ENCODE measurements around the gene OR2Y1.
"Not testable (repeated sequence)": the region's sequence is repeated elsewhere in the genome, so short reads cannot be mapped to it uniquely, and the experiment has no call there.

The OR2Y1 gene

GRCh38 chr5:180739271-180739670 lies 587 bp downstream of the OR2Y1 start:
- no peak for DNase-seq

DNA sequence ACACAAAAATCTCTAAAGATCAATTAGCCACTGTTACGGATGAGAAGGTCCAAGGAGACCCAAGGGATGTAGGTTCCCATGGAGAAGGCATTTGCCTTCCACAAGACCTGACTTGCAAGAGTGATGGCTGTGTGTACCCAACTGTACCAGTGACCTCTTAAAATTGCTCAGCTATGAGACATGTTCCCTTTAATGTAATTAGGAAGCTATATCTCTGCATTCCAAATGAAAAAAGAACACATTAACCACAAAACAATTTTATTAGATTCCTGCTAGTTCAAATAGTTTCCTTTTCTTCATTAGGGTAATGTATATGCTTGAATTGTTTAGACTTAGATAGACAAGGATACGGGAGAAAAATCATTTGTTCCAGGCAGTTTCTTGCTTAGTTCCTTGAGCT lies 3.3 kb downstream of the OR2Y1 start:
- DNase-seq: no peak

DNA sequence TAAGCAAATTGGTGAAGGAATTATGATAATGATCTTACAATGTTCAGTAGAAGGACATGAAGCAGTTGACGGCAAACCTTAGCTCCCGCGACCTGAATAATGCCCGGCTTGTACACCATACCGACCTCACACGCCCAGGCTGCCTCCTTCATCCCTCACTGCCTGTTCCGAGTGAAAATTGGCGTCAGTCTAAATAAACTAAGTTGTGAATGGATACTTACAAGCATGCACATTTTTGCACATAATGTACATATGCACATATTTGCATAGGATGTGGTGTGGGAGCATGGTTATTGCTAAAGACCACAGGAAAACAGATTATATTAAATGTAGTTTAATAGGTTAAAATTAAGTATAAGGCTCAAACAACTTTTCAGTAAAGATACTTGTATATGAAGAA lies 14.9 kb downstream of the OR2Y1 start:
- DNase-seq: no peak

DNA sequence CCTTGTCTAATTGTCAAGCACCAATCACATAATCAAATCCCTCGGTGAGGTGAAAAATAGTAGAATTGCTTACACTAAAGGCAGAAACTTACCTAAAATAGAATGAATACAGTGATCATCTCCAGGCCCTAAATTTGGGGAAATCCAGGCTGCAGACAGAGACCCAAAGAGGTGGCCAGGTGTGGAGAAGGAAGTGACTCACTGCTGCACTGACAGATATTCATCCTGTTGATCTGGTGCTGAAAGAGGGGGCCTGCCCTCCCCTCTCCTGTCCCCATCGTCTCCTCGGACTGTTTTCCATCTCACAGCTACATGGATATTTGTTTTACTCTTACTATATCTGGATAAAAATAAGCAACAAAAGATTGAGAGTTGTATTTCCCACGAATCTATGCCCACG lies 15.9 kb downstream of the OR2Y1 start:
- no peak for DNase-seq

DNA sequence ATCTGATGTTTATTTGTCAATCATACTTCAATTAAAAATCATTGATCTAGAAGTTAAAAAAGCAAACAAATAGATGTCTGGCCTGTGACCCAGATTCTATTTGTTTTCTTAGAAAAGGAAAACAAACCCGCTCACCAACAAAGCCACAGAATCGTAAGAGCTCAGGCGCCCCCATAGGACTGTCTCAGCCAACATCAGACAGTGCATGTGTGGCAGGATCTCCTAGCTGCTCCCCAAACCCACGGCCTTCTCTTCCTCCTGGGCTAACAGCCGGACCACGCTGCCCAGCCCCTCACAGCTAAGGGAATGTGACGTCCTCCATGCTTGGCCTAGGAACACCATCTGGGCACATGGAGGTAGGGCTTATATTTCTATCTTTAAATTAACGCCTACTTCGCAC lies 19.4 kb downstream of the OR2Y1 start:
- DNase-seq: no peak

DNA sequence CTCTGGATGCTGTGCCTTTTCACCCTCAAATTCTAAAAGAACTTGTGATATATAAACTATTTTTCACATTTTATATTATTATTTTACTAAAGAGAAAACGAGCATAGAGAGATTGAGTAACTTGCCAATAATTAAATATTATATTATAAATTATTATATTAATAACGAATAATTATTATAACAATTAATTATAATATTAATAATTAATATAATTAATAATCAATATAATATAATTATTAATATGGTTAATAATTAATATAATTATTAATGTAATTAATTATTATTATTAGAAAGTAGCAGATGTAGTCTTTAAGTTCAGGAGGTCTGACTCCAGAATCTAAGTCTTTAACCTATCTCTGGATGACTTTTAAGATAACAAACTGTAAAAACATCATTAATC lies 20.1 kb downstream of the OR2Y1 start:
- no peak for DNase-seq

DNA sequence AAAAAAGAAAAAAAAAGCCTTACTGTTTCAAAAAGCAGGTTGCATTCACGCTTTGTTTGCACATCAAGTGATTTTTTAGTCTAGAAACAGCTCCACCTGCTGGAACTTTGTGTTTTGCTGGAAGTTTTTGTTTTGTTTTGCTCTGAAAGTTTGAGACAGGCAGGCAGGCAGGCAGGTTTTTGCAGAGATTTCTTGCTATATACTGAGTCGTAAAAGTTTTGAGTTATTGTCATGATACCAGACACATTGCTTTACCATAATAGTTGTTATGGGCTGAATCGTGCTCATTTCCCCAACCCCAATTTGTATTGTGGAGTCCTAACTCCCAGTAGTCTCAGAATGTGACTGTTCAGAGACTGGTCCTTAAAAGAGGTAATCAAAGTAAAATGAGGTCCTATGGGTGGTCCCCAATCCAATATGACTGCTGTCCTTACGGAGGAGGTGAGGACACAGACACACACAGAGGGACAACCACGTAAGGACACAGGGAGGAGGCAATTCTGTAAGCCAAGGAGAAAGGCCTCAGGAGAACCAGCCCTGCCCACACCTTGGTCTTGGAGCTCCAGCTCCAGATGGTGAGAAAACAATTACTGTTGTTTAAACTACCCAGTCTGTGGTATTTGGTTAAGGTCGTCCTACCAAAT lies 20.9 kb downstream of the OR2Y1 start:
- peak; percentile 26 to 47 for DNase-seq

DNA sequence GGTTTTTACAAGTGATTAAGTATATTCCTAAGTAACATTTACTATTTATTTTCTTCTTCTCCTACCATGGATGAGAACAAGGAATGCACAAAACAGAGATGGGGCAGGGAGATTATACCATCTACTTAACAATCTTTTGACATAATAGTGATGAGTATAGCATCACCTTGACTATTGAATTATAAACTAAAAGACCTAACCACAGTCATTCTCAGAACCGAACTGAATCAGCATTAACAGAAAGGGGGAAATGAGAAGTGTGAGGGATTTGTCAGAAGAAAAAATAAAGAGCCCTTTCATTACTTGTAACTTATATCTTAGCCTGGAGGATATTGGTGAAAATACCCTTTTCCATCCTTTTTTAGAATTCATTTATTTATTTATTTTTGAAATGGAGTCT lies 21.9 kb downstream of the OR2Y1 start:
- DNase-seq: no peak

DNA sequence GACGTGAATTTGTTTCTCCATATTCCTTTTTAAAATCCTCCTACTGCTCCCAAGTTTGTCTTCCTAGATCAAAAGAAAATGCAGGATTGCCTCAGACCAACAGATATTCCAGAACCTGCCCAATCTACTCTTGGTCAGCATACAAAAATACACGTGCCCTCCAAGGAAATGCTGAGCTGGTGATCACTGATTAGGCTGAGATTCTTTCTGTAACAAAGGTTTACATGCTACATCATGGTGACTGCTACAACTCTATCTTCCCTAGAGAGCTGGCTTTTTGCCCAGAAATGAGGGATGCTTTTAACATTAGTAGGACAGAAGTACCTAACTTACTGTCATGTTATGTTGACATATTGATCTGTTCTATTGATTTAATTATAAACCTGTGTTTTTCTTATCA lies 35.5 kb downstream of the OR2Y1 start:
- no peak for DNase-seq

DNA sequence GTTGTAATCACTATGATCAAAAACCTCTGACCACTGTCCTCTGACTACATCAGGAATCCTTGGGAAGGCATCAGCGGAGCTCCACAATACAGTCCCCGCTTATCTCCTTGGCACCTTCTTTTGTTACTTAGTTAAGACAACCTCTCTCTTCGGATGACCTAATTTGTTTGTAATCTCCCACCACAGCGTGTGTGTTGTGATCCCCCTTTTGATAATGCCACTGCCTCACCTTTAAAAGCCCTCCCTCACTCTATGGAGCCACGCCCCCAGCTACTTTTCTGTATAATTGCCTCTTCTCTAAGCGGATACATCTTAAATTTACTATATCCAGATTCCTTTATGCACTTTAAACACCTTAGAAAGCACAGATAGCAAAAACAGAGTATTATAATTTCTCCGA lies 35.9 kb downstream of the OR2Y1 start:
- DNase-seq: no peak

DNA sequence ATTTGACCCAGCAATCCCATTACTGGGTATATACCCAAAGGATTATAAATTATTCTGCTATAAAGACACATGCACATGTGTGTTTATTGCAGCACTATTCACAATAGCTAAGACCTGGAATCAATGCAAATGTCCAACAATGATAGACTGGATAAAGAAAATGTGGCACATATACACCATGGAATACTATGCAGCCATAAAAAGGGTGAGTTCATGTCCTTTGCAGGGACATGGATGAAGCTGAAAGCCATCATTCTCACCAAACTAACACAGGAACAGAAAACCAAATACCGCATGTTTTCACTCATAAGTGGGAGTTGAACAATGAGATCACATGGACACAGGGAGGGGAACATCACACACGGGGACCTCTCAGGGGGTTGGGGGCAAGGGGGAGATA lies 36.5 kb downstream of the OR2Y1 start:
- DNase-seq: not testable (repeated sequence)

GRCh38 chr5:180700440-180700839 lies 39.4 kb downstream of the OR2Y1 start:
- not testable (repeated sequence) for DNase-seq

DNA sequence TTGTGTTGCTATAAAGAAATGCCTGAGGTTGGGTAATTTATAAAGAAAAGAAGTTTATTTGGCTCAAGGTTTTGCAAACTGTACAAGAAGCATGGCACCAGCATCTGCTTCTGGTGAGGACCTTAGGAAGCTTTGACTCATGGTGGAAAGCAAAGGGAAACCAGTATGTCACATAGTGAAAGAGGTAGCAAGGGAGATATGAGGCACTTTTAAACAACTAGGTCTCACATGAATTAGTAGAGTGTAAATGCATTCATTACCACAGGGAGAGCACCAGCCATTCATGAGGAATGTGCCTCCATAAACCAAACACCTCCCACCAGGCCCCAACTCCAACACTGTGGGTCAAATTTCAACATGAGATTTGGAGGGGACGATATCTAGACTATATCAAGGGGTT lies 40.8 kb downstream of the OR2Y1 start:
- no peak for DNase-seq

- no peak for DNase-seq
Observed at GRCh38 chr5:180696116-180696515, 43.7 kb downstream of the OR2Y1 start.

DNA sequence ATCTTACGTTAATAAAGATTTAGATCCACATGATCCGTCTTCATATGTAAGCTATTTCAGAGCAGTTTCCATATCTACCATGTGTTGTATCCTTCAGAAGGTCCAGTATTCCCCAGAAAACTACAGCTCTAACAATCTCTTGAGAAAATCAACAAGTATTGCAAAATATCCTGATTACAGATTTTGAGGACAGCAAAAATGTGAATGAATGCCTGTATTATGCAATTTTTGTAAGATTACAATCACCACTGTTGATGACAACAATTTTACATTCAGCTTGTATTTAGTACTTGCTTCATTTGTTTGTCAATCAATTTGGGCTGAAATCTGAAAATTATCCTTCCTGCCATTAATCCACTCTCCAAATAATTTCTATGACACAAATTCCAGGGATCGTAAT lies 47.4 kb downstream of the OR2Y1 start:
- DNase-seq: no peak

GRCh38 chr5:180691046-180691445 lies 48.8 kb downstream of the OR2Y1 start:
- no peak for DNase-seq

DNA sequence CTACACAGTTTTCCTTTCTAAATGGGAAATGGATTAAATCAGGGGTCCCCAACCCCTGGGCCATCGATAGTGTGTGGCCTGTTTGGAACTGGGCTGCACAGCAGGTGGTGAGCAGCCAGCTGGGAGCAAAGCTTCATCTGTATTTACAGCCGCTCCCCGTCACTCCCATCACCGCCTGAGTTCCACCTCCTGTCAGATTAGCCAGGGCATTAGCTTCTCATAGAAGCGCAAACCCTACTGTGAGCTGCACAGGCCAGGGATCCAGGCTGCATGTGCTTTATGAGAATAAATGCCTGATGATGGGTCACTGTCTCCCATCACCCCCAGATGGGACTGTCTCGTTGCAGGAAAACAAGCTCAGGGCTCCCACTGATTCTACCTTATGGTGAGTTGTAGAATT lies 49.3 kb downstream of the OR2Y1 start:
- DNase-seq: no peak

DNA sequence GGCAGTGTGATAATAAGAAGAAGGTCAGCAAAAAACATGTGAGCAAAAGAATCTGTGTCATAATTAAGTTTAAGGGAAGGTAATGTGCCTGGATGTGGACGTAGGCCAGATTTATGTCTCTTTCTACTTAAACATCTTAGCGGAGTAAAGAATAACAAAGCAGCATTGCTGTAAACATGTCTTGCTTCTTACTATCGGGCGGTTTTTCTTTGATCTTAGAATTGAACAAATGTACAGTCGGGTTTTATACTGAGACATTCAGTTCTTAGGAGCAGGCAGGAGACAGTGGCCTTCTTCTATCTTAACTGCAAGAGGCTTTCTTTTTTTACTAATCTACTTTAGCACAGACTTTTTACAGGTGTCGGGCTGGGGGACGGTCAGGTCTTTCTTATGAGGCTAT lies 50.1 kb downstream of the OR2Y1 start:
- DNase-seq: no peak
